Measurements from ENCODE around the gene CIB4.
"Not testable (repeated sequence)": the region's sequence is repeated elsewhere in the genome, so short reads cannot be mapped to it uniquely, and the experiment has no call there.

The CIB4 gene

DNA sequence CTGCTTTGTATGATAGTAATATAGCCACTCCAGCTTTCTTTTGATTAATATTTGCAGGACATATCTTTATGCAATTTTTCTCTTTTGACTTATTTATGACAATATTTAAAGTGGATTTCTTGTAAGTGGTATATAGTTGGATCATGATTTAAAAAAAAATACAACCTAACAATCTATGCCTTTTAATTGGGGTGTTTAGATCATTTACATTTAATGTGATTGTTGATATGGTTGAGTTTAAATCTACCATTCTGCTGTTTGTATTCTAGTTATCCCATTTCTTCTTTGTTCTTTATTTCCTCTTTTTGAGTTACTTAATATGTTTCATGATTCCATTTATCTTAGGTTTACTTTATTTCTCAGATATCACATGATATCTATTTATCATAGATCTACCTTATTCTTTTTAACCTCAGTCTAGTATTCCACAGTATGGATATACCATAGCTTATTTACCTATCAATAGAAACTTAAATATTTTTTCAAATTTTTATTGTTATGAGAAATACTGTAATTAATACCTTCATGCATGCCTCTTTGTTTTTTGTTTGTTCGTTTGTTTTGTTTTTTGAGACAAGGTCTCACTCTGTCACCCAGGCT is 19.3 kb upstream of the CIB4 start:
- Histone ChIP-seq H3K4me3 (ENCODE audit: low read length) (no peak overlapping the region), H3K9ac (ENCODE audit: low read depth, low read length) (no peak overlapping the region), H3K36me3 (ENCODE audit: insufficient read depth, low read length) (no peaks in the 10 kb centered on the region), H3K9me3 (replicated peaks; ENCODE audit: low read length) (peaks cover 5% of the 10 kb centered on the region), H3K27me3 (ENCODE audit: control insufficient read depth, insufficient read depth, low read length) (peaks cover 31% of the 10 kb centered on the region), H3K4me1 (ENCODE audit: control insufficient read depth, insufficient read depth, low read length) (no peaks in the 10 kb centered on the region), H3K4me2 (ENCODE audit: low read length) (no peak overlapping the region)

GRCh38 chr2:26658691-26659346 is 17.7 kb upstream of the CIB4 start:
- H3K4me2 ChIP-seq (ENCODE audit: low read length) = no peak overlapping the region
- peaks cover 31% of the 10 kb centered on the region for H3K27me3 ChIP-seq (ENCODE audit: control insufficient read depth, insufficient read depth, low read length)
- H3K9ac ChIP-seq (ENCODE audit: low read depth, low read length) = no peak overlapping the region
- H3K4me1 ChIP-seq (ENCODE audit: control insufficient read depth, insufficient read depth, low read length) = no peaks in the 10 kb centered on the region
- no peaks in the 10 kb centered on the region for H3K36me3 ChIP-seq (ENCODE audit: insufficient read depth, low read length)
- peaks cover 5% of the 10 kb centered on the region for H3K9me3 ChIP-seq (replicated peaks; ENCODE audit: low read length)
- H3K4me3 ChIP-seq (ENCODE audit: low read length) = no peak overlapping the region

GRCh38 chr2:26657265-26657664 is 16.1 kb upstream of the CIB4 start:
- Histone ChIP-seq H3K9ac (ENCODE audit: low read depth, low read length) (no peak overlapping the region), H3K4me3 (ENCODE audit: low read length) (no peak overlapping the region), H3K4me2 (ENCODE audit: low read length) (no peak overlapping the region), H3K36me3 (ENCODE audit: insufficient read depth, low read length) (no peaks in the 10 kb centered on the region), H3K9me3 (replicated peaks; ENCODE audit: low read length) (peaks cover 5% of the 10 kb centered on the region), H3K27me3 (ENCODE audit: control insufficient read depth, insufficient read depth, low read length) (peaks cover 40% of the 10 kb centered on the region), H3K4me1 (ENCODE audit: control insufficient read depth, insufficient read depth, low read length) (no peaks in the 10 kb centered on the region)

DNA sequence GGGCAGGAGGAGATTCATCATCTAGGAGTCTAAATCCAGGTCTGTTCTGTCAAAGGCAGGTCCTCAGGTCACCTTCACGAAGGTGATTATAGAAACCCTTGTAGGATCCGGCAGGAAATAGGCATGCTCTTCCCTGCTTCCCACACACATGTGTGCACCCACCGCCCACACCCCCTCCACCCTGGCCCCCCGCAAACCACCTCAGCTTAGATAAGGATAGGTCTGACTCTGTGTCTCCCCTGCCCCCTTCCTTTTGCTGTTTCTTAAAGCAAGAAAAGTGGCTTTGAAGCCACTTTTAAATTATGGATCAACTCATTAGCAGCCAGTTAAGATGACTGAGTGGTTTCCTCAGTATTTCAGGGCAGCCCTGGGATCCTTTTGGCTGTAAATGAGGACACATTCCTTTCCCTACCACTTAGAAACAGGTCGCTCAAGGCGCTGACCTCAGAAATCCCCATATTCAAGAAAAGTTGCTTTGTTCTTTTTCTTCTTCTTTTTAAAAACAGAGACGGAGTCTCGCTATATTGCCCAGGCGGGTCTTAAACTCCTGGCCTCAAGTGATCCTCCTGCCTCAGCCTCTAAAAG is 14.5 kb upstream of the CIB4 start:
- H3K36me3 ChIP-seq (ENCODE audit: insufficient read depth, low read length) = no peaks in the 10 kb centered on the region
- no peak overlapping the region for H3K9ac ChIP-seq (ENCODE audit: low read depth, low read length)
- no peak overlapping the region for H3K4me2 ChIP-seq (ENCODE audit: low read length)
- H3K9me3 ChIP-seq (replicated peaks; ENCODE audit: low read length) = peaks cover 5% of the 10 kb centered on the region
- H3K4me1 ChIP-seq (ENCODE audit: control insufficient read depth, insufficient read depth, low read length) = no peaks in the 10 kb centered on the region
- H3K27me3 ChIP-seq (ENCODE audit: control insufficient read depth, insufficient read depth, low read length) = peaks cover 52% of the 10 kb centered on the region
- H3K4me3 ChIP-seq (ENCODE audit: low read length) = no peak overlapping the region

- H3K4me1 ChIP-seq (ENCODE audit: control insufficient read depth, insufficient read depth, low read length); H3K9me3 ChIP-seq (replicated peaks; ENCODE audit: low read length); H3K9ac ChIP-seq (ENCODE audit: low read depth, low read length); H3K4me3 ChIP-seq (ENCODE audit: low read length); H3K4me2 ChIP-seq (ENCODE audit: low read length); H3K36me3 ChIP-seq (ENCODE audit: insufficient read depth, low read length): not testable (repeated sequence)
- H3K27me3 ChIP-seq (ENCODE audit: control insufficient read depth, insufficient read depth, low read length) = peaks cover 57% of the 10 kb centered on the region
Measured at GRCh38 chr2:26655120-26655519, 14.0 kb upstream of the CIB4 start.

DNA sequence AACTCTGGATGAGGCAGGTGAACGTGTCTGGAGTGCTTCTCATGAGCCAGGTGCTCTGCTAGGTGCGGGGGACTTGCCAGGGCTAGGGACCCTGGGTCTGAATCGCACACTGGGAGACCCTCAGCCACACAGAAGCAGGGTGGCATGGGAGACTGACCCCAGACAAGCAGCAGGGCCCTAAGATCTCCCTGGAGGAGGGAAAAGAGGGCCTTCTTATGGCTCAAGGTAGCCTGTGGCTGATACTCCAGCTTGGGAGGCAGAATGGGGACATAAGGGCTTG is 12.8 kb upstream of the CIB4 start:
- peaks cover 61% of the 10 kb centered on the region for H3K27me3 ChIP-seq (ENCODE audit: control insufficient read depth, insufficient read depth, low read length)
- H3K36me3 ChIP-seq (ENCODE audit: insufficient read depth, low read length) = no peaks in the 10 kb centered on the region
- no peak overlapping the region for H3K4me3 ChIP-seq (ENCODE audit: low read length)

GRCh38 chr2:26653207-26654060 is 12.3 kb upstream of the CIB4 start:
- H3K4me2 ChIP-seq (ENCODE audit: low read length) = no peak overlapping the region
- H3K36me3 ChIP-seq (ENCODE audit: insufficient read depth, low read length) = no peaks in the 10 kb centered on the region
- H3K9ac ChIP-seq (ENCODE audit: low read depth, low read length) = no peak overlapping the region
- H3K4me3 ChIP-seq (ENCODE audit: low read length) = no peak overlapping the region
- peaks cover 60% of the 10 kb centered on the region for H3K27me3 ChIP-seq (ENCODE audit: control insufficient read depth, insufficient read depth, low read length)
- no peaks in the 10 kb centered on the region for H3K4me1 ChIP-seq (ENCODE audit: control insufficient read depth, insufficient read depth, low read length)
- no peaks in the 10 kb centered on the region for H3K9me3 ChIP-seq (replicated peaks; ENCODE audit: low read length)

More for the DNA sequence above, 12.8 kb upstream of the CIB4 start:
- Histone ChIP-seq H3K9ac (ENCODE audit: low read depth, low read length) (no peak overlapping the region), H3K4me2 (ENCODE audit: low read length) (no peak overlapping the region), H3K4me1 (ENCODE audit: control insufficient read depth, insufficient read depth, low read length) (no peaks in the 10 kb centered on the region), H3K9me3 (replicated peaks; ENCODE audit: low read length) (no peaks in the 10 kb centered on the region)

- no peaks in the 10 kb centered on the region for H3K36me3 ChIP-seq (ENCODE audit: insufficient read depth, low read length)
- no peak overlapping the region for H3K4me3 ChIP-seq (ENCODE audit: low read length)
- no peaks in the 10 kb centered on the region for H3K9me3 ChIP-seq (replicated peaks; ENCODE audit: low read length)
- no peak overlapping the region for H3K9ac ChIP-seq (ENCODE audit: low read depth, low read length)
- peaks cover 67% of the 10 kb centered on the region for H3K27me3 ChIP-seq (ENCODE audit: control insufficient read depth, insufficient read depth, low read length)
- no peak overlapping the region for H3K4me2 ChIP-seq (ENCODE audit: low read length)
- H3K4me1 ChIP-seq (ENCODE audit: control insufficient read depth, insufficient read depth, low read length) = no peaks in the 10 kb centered on the region
Measured at GRCh38 chr2:26652361-26653041, 11.3 kb upstream of the CIB4 start.

GRCh38 chr2:26651799-26652198 is 10.6 kb upstream of the CIB4 start:
- Histone ChIP-seq H3K4me3 (ENCODE audit: low read length) (no peak overlapping the region), H3K27me3 (ENCODE audit: control insufficient read depth, insufficient read depth, low read length) (peaks cover 70% of the 10 kb centered on the region), H3K4me2 (ENCODE audit: low read length) (no peak overlapping the region)

DNA sequence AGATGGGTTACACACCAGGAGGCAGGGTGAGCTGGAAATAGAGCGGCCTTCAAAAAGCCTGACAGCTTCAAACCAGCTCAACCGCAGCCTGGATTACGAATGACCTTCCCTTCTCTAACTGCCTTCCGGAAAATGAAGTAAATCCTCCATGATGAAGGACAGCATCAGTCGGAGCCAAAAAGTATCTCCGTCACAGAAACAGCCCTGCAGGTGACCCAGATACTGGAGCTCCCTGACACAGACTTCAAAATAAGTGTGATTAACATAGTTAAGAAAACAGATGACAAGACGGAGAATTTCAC is 10.3 kb upstream of the CIB4 start:
- H3K27me3 ChIP-seq (ENCODE audit: control insufficient read depth, insufficient read depth, low read length) = peaks cover 74% of the 10 kb centered on the region
- H3K9ac ChIP-seq (ENCODE audit: low read depth, low read length) = no peak overlapping the region
- no peaks in the 10 kb centered on the region for H3K36me3 ChIP-seq (ENCODE audit: insufficient read depth, low read length)
- H3K4me3 ChIP-seq (ENCODE audit: low read length) = no peak overlapping the region
- H3K4me1 ChIP-seq (ENCODE audit: control insufficient read depth, insufficient read depth, low read length) = no peaks in the 10 kb centered on the region
- H3K4me2 ChIP-seq (ENCODE audit: low read length) = no peak overlapping the region
- H3K9me3 ChIP-seq (replicated peaks; ENCODE audit: low read length) = no peaks in the 10 kb centered on the region

More at GRCh38 chr2:26651799-26652198, 10.6 kb upstream of the CIB4 start:
- Histone ChIP-seq H3K9me3 (replicated peaks; ENCODE audit: low read length) (no peaks in the 10 kb centered on the region), H3K9ac (ENCODE audit: low read depth, low read length) (no peak overlapping the region), H3K4me1 (ENCODE audit: control insufficient read depth, insufficient read depth, low read length) (no peaks in the 10 kb centered on the region), H3K36me3 (ENCODE audit: insufficient read depth, low read length) (no peaks in the 10 kb centered on the region)

GRCh38 chr2:26650713-26651469 is 9.7 kb upstream of the CIB4 start:
- Histone ChIP-seq H3K27me3 (ENCODE audit: control insufficient read depth, insufficient read depth, low read length) (peaks cover 78% of the 10 kb centered on the region), H3K4me3 (ENCODE audit: low read length) (no peak overlapping the region), H3K4me1 (ENCODE audit: control insufficient read depth, insufficient read depth, low read length) (no peaks in the 10 kb centered on the region), H3K9me3 (replicated peaks; ENCODE audit: low read length) (no peaks in the 10 kb centered on the region), H3K4me2 (ENCODE audit: low read length) (no peak overlapping the region), H3K9ac (ENCODE audit: low read depth, low read length) (no peak overlapping the region), H3K36me3 (ENCODE audit: insufficient read depth, low read length) (no peaks in the 10 kb centered on the region)

Data from skeletal muscle satellite cell (primary cell).